8988T (cell line): ENCODE data around the gene PRKCH.

Source experiments
- DNase-seq: peaks from one replicate; pipeline ENCODE4 v3.0.0; 2011

The PRKCH gene

GRCh38 chr14:61433828-61434227 lies 112.4 kb downstream of the PRKCH start:
- DNase-seq: no peak

- DNase-seq: no peak
These were observed 112.9 kb downstream of the PRKCH start for GRCh38 chr14:61434311-61434710.

DNA sequence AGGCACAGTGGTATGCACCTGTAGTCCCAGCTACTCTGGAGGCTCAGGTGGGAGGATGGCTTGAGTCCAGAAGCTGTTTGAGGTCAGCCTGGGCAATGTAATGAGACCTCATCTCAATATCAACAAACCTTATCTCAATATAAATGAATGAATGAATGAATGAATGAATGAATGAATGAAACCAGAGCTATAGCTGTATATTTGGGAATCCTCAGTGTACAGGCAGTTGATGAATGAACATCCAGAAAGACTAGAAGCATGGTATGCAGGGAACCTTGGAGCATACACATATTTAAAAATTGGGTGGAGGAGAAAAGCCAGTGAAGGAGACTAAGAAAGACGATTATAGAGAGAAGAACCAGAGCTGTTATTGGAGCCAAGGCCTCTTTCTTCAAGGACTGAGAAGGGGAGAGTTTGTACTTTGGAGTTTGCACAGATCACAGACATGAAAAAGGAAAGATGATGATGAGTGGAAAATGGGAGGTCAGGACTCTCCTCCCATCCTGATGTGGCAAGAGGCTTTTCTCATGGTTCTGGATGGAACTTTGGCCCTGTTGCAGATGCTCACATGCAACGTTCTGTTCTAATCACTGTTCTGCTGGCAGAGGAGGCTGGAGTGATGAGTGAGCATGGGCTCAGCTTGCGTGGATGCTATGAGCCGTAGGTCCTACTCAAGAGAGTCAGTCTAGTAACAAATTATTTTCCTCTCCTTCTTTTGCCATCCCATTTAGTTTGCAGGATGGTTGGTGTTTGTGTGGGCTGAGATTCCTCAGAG lies 114.4 kb downstream of the PRKCH start:
- no peak for DNase-seq

- DNase-seq: no peak
These were observed 116.0 kb downstream of the PRKCH start for GRCh38 chr14:61437381-61437780.

DNA sequence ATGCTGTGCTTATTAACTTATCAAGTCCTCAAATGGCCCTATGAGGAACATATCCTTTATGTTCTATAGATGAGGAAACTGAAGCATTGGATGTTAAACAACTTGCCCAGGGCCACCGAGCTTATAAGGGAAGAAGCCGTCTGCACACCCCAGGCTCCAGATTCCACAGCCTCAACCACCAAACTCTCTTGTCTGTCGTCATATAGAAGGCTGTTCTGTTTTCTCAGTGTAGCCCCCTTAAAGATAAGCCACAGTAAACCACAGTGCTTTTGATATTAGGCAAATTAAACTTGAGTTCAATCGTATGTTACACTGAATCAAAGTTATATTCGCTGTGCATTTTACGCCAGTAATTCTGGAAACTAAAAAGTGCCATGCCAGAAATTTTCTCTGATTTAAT lies 116.7 kb downstream of the PRKCH start:
- DNase-seq: no peak

GRCh38 chr14:61438497-61438859 lies 117.1 kb downstream of the PRKCH start:
- no peak for DNase-seq

- peak; percentile 37 for DNase-seq
These were observed 117.7 kb downstream of the PRKCH start for GRCh38 chr14:61438860-61439765.

DNA sequence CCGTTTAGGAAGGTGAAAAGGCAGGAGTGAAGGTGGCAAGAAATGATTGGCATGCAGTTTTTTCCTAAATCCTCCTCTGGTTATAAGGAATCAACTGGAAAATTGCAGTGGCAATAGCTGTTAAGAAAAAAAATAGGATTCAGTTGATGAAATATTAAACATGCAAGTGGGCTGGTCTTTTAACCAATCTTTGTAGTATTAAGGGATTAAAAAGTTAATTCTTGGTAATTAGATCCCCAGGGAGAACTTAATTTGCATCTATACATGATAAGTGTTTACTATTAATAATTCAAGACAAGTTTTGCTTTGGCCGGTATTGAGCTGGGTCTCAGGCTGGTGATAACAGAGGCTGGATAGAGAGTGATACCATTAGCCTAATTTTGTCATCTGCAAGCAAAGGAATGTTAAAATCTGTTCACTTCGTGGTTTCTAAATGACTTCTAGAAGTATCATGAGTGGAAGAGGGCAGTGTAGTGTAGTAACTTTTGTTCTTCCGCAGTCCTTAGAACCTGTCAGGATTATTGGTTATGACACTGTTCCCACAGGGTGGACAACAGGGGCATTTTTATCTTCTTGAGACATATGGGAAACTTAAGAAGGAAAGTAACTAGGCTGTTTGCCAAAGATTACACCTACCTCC lies 118.5 kb downstream of the PRKCH start:
- no peak for DNase-seq

DNA sequence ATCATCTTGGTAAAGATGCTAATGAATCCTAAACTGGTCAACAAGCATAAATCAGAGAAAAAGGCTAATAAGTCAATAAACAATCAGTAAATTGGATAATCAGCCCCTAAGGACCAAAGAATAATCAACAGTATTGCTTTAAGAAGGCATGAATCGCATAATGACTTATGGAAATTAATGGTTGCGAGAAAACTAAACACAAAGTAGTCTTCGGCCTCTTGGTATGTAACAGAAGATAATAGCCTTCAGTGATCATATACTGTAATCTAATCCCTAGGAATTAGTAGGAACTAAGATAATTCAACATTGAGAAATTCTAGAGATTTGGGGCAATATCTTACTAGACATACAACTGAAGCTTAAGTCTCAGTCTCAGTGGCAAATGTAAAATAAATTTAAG lies 122.1 kb downstream of the PRKCH start:
- no peak for DNase-seq

GRCh38 chr14:61444215-61444768 lies 122.9 kb downstream of the PRKCH start:
- no peak for DNase-seq

- no peak for DNase-seq
These were observed 130.1 kb downstream of the PRKCH start for GRCh38 chr14:61451491-61451890.

GRCh38 chr14:61451891-61452400 lies 130.6 kb downstream of the PRKCH start:
- no peak for DNase-seq

GRCh38 chr14:61452452-61452851 lies 131.1 kb downstream of the PRKCH start:
- DNase-seq: no peak

DNA sequence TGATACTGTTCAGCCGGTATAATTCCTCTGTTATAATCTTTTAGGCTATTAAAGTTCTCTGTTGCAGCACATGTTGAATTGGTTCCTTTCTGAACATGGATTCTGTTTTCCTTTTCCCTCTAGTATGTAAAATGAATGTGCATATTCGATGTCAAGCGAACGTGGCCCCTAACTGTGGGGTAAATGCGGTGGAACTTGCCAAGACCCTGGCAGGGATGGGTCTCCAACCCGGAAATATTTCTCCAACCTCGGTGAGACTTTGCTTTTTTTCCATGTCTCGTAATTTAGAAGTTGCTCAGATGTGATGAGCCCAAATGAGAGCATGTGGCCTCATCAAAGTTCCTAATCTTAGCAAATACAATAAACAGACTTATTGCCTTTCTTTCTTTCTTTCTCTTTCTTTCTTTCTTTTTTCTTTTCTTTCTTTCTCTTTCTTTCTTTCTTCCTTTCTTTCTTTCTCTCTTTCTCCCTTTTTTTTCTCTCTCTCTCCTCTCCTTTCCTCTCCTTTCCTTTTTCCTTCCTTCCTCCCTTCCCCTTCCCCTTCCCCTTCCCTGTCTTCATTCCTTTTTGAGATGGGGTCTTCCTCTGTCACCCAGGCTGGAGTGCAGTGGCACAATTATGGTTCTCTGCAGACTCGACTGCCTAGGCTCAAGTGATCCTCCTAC lies 131.9 kb downstream of the PRKCH start:
- DNase-seq: no peak

DNA sequence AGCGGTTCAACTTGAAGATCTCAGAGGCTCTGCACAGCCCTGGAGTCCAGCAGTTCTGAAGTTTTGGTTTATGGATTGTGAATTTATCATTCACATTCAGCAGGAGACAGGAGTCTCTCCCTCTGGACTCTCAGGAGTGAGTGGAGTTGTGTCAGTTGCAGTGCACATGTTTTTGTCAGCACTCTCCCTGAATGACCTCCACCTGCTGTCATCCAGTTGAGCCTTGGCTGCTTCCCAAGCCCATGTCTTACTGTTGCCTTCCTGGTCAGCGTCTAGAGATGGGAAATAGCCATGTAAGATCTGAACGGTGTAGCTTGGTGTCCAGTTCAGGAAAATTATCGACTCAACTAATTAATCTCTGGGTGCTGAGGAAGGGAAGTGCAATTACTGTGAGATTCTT lies 133.2 kb downstream of the PRKCH start:
- DNase-seq: no peak

GRCh38 chr14:61455351-61455750 lies 134.0 kb downstream of the PRKCH start:
- no peak for DNase-seq

DNA sequence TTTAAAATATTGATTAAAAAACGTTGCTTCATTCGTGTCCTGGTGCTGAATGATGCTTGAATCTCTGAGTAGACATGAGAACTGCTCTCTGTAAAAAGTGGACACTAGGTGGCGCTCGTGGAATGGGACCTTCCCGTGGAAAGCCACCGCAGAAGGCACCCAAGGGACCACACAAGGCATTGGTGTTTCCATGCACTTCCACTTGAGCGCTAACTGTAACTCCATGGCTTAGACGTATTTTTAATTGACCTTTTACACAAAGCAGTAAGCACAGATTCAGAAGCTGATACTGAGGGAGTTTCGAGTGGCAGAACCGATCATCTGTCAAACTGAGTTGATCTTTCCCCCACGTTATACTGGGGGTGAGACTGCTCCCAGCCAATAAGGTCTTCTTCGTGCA lies 135.3 kb downstream of the PRKCH start:
- DNase-seq: peak; percentile 52

GRCh38 chr14:61458766-61459165 lies 137.4 kb downstream of the PRKCH start:
- no peak for DNase-seq

DNA sequence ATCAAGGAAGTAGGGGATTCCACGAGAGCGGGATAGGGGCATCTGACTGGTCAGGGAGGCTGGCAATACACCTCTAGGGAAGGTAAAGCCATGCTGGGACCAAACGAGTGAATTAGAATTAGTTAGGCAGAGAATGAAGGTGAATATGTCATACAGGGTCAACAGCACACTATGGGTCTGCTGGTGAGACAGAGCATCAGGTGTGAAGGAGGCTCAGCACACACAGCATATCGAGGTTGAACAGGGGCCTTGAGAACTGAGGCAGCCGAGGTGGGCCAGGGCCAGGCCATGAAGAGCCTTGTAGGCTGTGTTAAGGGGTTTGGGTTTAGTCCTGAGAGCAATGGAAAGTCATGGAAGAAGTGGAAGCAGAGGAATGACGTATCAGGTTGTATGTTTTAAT lies 137.8 kb downstream of the PRKCH start:
- DNase-seq: no peak

- no peak for DNase-seq
These were observed 138.7 kb downstream of the PRKCH start for GRCh38 chr14:61460063-61460462.

- no peak for DNase-seq
These were observed 139.6 kb downstream of the PRKCH start for GRCh38 chr14:61460718-61461611.
